H9 (cell line): Measurements from ENCODE around the gene PSMA3. TPM values are rescaled to one million over a fixed set of nuclear protein-coding genes. Genes with fewer than 3 reads are reported as not detected.

ENCODE experiments used
- DNase-seq: peaks from one replicate; pipeline ENCODE4 v3.0.0-alpha.2; 2017
- H2AFZ ChIP-seq: one replicate; pipeline ENCODE4 v1.6.1; 2013; ENCODE audit warnings: mild to moderate bottlenecking, low read length, control low read depth, moderate library complexity
- H2AK5ac ChIP-seq: 2 replicates; pipeline ENCODE4 v1.6.1; 2013; ENCODE audit warnings: low read length, control low read depth, mixed read lengths; ENCODE audit not compliant: insufficient read length
- H2BK120ac ChIP-seq: one replicate; pipeline ENCODE4 v1.6.1; 2013; ENCODE audit warnings: low read depth, mild to moderate bottlenecking, low read length, control low read depth, inconsistent platforms; ENCODE audit not compliant: poor library complexity, severe bottlenecking
- H2BK12ac ChIP-seq: 2 replicates; pipeline ENCODE4 v1.6.1; 2013; ENCODE audit warnings: low read length, control low read depth, mixed read lengths, low read depth; ENCODE audit not compliant: insufficient read length
- H2BK15ac ChIP-seq: 2 replicates; pipeline ENCODE4 v1.6.1; 2013; ENCODE audit warnings: low read depth, low read length, control low read depth
- H2BK20ac ChIP-seq: one replicate; pipeline ENCODE4 v1.6.1; 2013; ENCODE audit warnings: low read depth, mild to moderate bottlenecking, low read length, control low read depth, inconsistent platforms; ENCODE audit not compliant: poor library complexity, severe bottlenecking
- H2BK5ac ChIP-seq: 2 replicates; pipeline ENCODE4 v1.6.1; 2013; ENCODE audit warnings: low read length, control low read depth, mixed read lengths; ENCODE audit not compliant: insufficient read length
- H3K14ac ChIP-seq: 2 replicates; pipeline ENCODE4 v1.6.1; 2013; ENCODE audit warnings: low read length, control low read depth; ENCODE audit not compliant: insufficient read depth
- H3K18ac ChIP-seq: 2 replicates; pipeline ENCODE4 v1.6.1; 2013; ENCODE audit warnings: low read depth, mild to moderate bottlenecking, mixed read lengths, low read length, control low read depth; ENCODE audit not compliant: insufficient read length
- H3K23ac ChIP-seq: 2 replicates; pipeline ENCODE4 v1.6.1; 2013; ENCODE audit warnings: low read length, control low read depth, mixed read lengths, low read depth; ENCODE audit not compliant: insufficient read length
- H3K23me2 ChIP-seq: 2 replicates; pipeline ENCODE4 v1.6.1; 2013; ENCODE audit warnings: low read depth, mild to moderate bottlenecking, mixed read lengths, low read length, control low read depth; ENCODE audit not compliant: insufficient read length, poor library complexity, severe bottlenecking
- H3K27ac ChIP-seq: 2 replicates; pipeline ENCODE4 v1.5.1; 2013; ENCODE audit warnings: low read length, control low read depth, mixed read lengths, low read depth; ENCODE audit not compliant: insufficient read length
- H3K27me3 ChIP-seq: 2 replicates; pipeline ENCODE4 v1.6.1; 2013; ENCODE audit warnings: low read length, control low read depth, inconsistent platforms; ENCODE audit not compliant: insufficient read depth
- H3K4ac ChIP-seq: 2 replicates; pipeline ENCODE4 v1.6.1; 2013; ENCODE audit warnings: low read depth, mild to moderate bottlenecking, control low read depth, inconsistent platforms, low read length, moderate library complexity
- H3K4me1 ChIP-seq: 2 replicates; pipeline ENCODE4 v1.6.1; 2013; ENCODE audit warnings: low read length, control low read depth, inconsistent platforms; ENCODE audit not compliant: insufficient read depth
- H3K4me2 ChIP-seq: 2 replicates; pipeline ENCODE4 v1.6.1; 2013; ENCODE audit warnings: low read length, control low read depth, mixed read lengths; ENCODE audit not compliant: insufficient read length, insufficient read depth
- H3K56ac ChIP-seq: 2 replicates; pipeline ENCODE4 v1.6.1; 2013; ENCODE audit warnings: low read depth, mild to moderate bottlenecking, mixed read lengths, low read length, control low read depth; ENCODE audit not compliant: insufficient read length
- H3K79me1 ChIP-seq: 2 replicates; pipeline ENCODE4 v1.6.1; 2013; ENCODE audit warnings: low read depth, mild to moderate bottlenecking, moderate library complexity, low read length, control low read depth, inconsistent platforms; ENCODE audit not compliant: insufficient read depth, poor library complexity, severe bottlenecking
- H3K79me2 ChIP-seq: 2 replicates; pipeline ENCODE4 v1.6.1; 2013; ENCODE audit warnings: low read length, control low read depth, inconsistent platforms; ENCODE audit not compliant: insufficient read depth
- H3K9ac ChIP-seq: 2 replicates; pipeline ENCODE4 v1.6.1; 2013; ENCODE audit warnings: low read length, control low read depth, mixed read lengths; ENCODE audit not compliant: insufficient read length; ENCODE audit errors: extremely low read depth
- H3K9me3 ChIP-seq: one replicate; pipeline ENCODE4 v1.6.1; 2013; ENCODE audit warnings: low read depth, low read length, inconsistent platforms; ENCODE audit not compliant: control insufficient read depth
- H3T11ph ChIP-seq: one replicate; pipeline ENCODE4 v1.6.1; 2013; ENCODE audit warnings: mild to moderate bottlenecking, low read length, control low read depth, inconsistent platforms
- H4K20me1 ChIP-seq: one replicate; pipeline ENCODE4 v1.6.1; 2013; ENCODE audit not compliant: control insufficient read depth, insufficient read length, insufficient read depth
- H4K5ac ChIP-seq: 2 replicates; pipeline ENCODE4 v1.6.1; 2013; ENCODE audit warnings: low read depth, mild to moderate bottlenecking, mixed read lengths, low read length, control low read depth; ENCODE audit not compliant: insufficient read length
- H4K8ac ChIP-seq: replicated peaks from 2 replicates; pipeline ENCODE4 v1.6.1; 2013; ENCODE audit warnings: low read length, control low read depth, mixed read lengths, low read depth; ENCODE audit not compliant: insufficient read length
- H4K91ac ChIP-seq: 2 replicates; pipeline ENCODE4 v1.6.1; 2013; ENCODE audit warnings: low read depth, mild to moderate bottlenecking, moderate library complexity, mixed read lengths, low read length, control low read depth; ENCODE audit not compliant: insufficient read length
- H3K27ac Mint-ChIP-seq, 3 experiments: 2 replicates in 2 of 3; 3 replicates in 1 of 3; pipeline ENCODE4 v1.8.0; 2020 to 2021; ENCODE audit warnings: mixed read lengths in 3 of 3, mild to moderate bottlenecking in 1 of 3, moderate library complexity in 1 of 3
- H3K27me3 Mint-ChIP-seq: 2 replicates; pipeline ENCODE4 v1.8.0; 2021; ENCODE audit warnings: low read depth, mild to moderate bottlenecking, moderate library complexity, mixed read lengths
- H3K36me3 Mint-ChIP-seq, 3 experiments: 2 replicates in 2 of 3; 3 replicates in 1 of 3; pipeline ENCODE4 v1.8.0; 2020 to 2021; ENCODE audit warnings: low read depth in 3 of 3, mixed read lengths in 3 of 3; ENCODE audit not compliant: insufficient read depth in 1 of 3
- H3K4me1 Mint-ChIP-seq, 2 experiments: 2 replicates each; pipeline ENCODE4 v1.8.0; 2020; ENCODE audit warnings: mixed read lengths in 2 of 2
- H3K4me3 Mint-ChIP-seq, 2 experiments: 2 replicates in 1 of 2; 3 replicates in 1 of 2; pipeline ENCODE4 v1.8.0; 2020 to 2021; ENCODE audit warnings: mild to moderate bottlenecking in 2 of 2, mixed read lengths in 2 of 2, moderate library complexity in 1 of 2
- H3K9me3 Mint-ChIP-seq, 2 experiments: 2 replicates in 1 of 2; 3 replicates in 1 of 2; pipeline ENCODE4 v1.8.0; 2020; ENCODE audit warnings: mild to moderate bottlenecking in 2 of 2, mixed read lengths in 2 of 2, moderate library complexity in 1 of 2
- CTCF ChIP-seq: fragments of 200-600 bp; sonication (generic); conservative IDR thresholded peaks from 3 replicates; pipeline ENCODE4 v1.8.0; 2021; ENCODE audit warnings: antibody characterized with exemption, mild to moderate bottlenecking
- WGBS: extraction: QIAGEN DNeasy Blood & Tissue Kit; methylation state at CpG from one replicate; pipeline ENCODE4 v1.1.7; 2013; ENCODE audit warnings: missing lambda C conversion rate, low lambda C conversion rate, mixed read lengths; ENCODE audit not compliant: insufficient read length; ENCODE audit errors: extremely low coverage; 5-methylcytosine and 5-hydroxymethylcytosine counted together
- total RNA-seq: library from RNA; stranded (reverse); gene quantifications from 2 replicates; pipeline ENCODE4 v1.2.1, GENCODE V29; 2021

PSMA3 gene
- total RNA-seq, 1 experiment from 2014 or later = 342 TPM

DNA sequence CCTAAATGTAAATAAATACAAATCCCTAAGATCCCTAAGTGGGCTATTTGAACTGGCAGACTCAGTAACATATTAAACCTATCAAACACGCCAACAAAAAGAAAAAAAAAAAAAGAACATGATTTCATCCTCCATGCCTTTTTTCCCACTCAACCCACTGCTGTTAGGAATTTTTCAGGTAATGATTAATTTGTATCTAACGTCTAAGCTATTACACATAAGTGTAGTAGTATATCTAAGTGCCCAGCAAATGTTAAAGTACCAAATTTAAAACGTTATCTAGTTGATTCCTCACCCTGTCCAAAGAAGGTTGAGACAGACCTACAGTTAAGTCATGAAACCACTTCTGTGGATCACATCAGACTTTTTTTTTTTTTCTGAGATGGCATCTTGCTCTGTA lies 37.3 kb downstream of the PSMA3 start:
- H2BK15ac ChIP-seq = no peak overlapping the region
- H3T11ph ChIP-seq = no peak overlapping the region
- H4K8ac ChIP-seq = no peak overlapping the region
- no peak overlapping the region for H3K56ac ChIP-seq
- Mint-ChIP-seq H3K9me3 (no peaks in the 10 kb centered on the region), H3K27ac (0 out of 7 replicates have a peak overlapping the region, but pooled peaks of 1 of the 3 experiments have one; percentile 61), H3K4me3 (no peak overlapping the region), H3K36me3 (peaks cover 17 to 70% (median 57%) of the 10 kb centered on the region in 3 experiments; a peak in 6 of 7 replicates), H3K4me1 (no peaks in the 10 kb centered on the region), H3K27me3 (no peaks in the 10 kb centered on the region)
- H2BK5ac ChIP-seq = no peak overlapping the region
- no peaks in the 10 kb centered on the region for H4K20me1 ChIP-seq
- no peak overlapping the region for H2AFZ ChIP-seq
- no peak overlapping the region for H2BK120ac ChIP-seq
- no peaks in the 10 kb centered on the region for H3K23me2 ChIP-seq
- no peak for TF ChIP-seq CTCF
- H3K79me1 ChIP-seq = peaks cover 9% of the 10 kb centered on the region
- no peak overlapping the region for H4K91ac ChIP-seq
- H3K4ac ChIP-seq = no peak overlapping the region
- no peak overlapping the region for H2AK5ac ChIP-seq
- no peak overlapping the region for H3K14ac ChIP-seq
- H3K27ac ChIP-seq = no peak overlapping the region
- no peaks in the 10 kb centered on the region for H3K9me3 ChIP-seq
- no peak overlapping the region for H3K23ac ChIP-seq
- H2BK12ac ChIP-seq = no peak overlapping the region
- no peak overlapping the region for H2BK20ac ChIP-seq
- no peak overlapping the region for H3K18ac ChIP-seq
- no CpG with 5 or more reads among the region's 3 CpGs for WGBS
- H4K5ac ChIP-seq = no peak overlapping the region
- H3K27me3 ChIP-seq = no peaks in the 10 kb centered on the region
- H3K4me1 ChIP-seq = no peaks in the 10 kb centered on the region
- H3K4me2 ChIP-seq = no peak overlapping the region
- H3K79me2 ChIP-seq = 0 out of 2 replicates have a peak, but pooled peaks cover 2% of the 10 kb centered on the region
- H3K9ac ChIP-seq = no peak overlapping the region
- no peak for DNase-seq
